Activated CD4-positive, alpha-beta T cell treated with anti-CD3 and anti-CD28 coated beads, Interleukin-2, amount 50 U/mL, for 16 hours (primary cell): ENCODE measurements around the gene TRA2B.

Experiments used
- DNase-seq: peaks from one replicate; pipeline ENCODE4 v3.0.0-alpha.2; 2020

TRA2B gene

GRCh38 chr3:185937689-185938374, at the start of gene TRA2B:
TRA2B (minus strand) TSS chr3:185938014; CDS start chr3:185937860, 154 bp downstream.
- DNase-seq = peak; percentile 99

- DNase-seq = no peak
These were observed 48.5 kb upstream of the TRA2B start for GRCh38 chr3:185986198-185986777.

GRCh38 chr3:185984203-185984602, 46.4 kb upstream of the TRA2B start:
- no peak for DNase-seq

DNA sequence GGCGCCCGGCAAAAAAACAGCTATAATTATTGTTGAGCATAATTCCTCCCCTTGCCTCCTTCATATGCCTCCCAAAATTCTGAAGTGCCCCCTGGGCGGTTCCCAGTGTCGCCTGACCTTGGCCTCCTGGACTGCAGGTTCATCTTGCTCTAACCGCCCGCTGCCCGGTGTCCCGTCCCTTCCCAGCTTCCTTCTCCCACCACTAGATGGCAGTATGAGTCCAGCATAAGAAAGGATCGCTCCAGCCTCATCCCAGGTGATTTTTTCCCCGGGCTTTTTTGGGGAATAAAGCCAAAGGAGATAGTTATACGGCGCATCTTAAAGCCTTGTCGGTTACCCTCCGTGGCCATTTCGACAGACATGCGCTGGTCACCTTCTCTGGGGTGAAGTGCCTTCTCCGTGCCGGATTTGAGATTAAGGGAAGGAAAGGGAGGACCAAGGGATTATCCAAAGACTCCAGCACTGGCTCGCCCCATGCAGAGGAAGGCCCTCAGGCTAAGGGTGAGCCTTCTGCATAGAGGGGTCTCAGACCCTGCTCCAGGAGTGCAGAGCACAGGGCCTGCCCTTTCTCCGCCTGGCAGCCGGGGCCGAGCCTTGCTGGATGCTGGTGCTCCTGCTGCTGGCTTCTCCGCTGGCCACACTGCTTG, 45.8 kb upstream of the TRA2B start:
- peak; percentile 68 for DNase-seq

DNA sequence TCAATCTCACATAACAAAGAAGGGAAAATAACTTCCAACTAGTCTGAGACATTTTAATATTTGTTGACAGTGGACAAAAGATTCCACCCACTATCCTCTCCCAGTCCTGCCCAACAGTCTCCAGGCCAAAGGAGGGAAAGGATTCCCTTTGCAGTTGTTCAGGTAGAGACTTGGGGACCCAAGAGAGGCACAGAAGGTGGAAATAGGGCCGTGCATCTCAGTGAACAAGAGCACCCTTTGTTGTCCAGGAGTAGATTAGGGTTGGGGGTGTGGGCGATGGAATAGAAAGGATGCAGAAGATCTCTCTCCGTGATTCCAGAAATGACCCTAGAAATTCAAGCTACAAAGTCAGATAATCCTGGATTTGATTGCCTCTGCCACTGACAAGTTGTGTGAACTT, 44.8 kb upstream of the TRA2B start:
- no peak for DNase-seq

GRCh38 chr3:185981621-185982020, 43.8 kb upstream of the TRA2B start:
- DNase-seq = no peak

DNA sequence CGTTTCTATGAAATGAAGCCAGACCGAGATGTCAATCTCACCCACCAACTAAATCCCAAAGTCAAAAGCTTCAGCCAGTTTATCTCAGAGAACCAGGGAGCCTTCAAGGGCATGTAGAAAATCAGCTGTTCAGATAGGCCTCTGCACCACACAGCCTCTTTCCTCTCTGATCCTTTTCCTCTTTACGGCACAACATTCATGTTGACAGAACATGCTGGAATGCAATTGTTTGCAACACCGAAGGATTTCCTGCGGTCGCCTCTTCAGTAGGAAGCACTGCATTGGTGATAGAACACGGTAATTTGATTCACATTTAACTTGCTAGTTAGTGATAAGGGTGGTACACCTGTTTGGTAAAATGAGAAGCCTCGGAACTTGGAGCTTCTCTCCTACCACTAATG, 41.9 kb upstream of the TRA2B start:
- DNase-seq = no peak

- no peak for DNase-seq
These were observed 40.7 kb upstream of the TRA2B start for GRCh38 chr3:185978516-185978915.

GRCh38 chr3:185977679-185978040, 39.8 kb upstream of the TRA2B start:
- DNase-seq = no peak

DNA sequence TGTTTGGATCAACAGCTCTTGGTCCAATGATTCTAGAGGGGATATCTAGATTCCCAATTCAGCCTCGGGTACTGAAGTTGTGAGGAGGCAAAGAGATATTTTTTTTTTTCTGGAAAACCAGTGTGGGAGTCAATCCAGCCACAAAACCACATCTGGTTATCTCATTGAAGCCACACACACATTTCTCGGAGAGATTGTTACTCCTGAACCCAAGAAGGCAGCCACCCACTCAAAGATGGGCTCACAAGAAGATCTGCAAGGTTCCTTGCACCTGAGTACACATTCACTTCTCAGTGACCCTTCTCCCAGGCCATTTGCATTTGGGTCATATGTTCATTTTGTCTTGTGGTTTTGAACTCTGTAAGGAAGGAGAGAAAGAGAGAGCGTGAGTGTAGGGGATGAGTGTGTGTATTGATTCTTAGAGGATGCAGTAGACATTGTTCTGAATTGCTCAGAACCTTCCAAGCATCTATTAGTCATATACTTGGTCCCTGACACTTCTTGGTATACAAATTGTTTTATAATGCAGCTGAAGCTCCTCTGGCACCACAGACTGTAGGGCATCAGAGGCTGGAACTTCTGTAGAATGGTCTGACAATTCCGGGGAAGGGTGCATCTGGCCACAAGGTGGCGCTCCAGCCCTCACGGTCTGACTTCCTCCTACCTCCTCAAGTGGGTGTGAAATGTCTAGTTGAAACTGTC, 39.3 kb upstream of the TRA2B start:
- peak; percentile 90 for DNase-seq

- DNase-seq = no peak
These were observed 38.3 kb upstream of the TRA2B start for GRCh38 chr3:185976100-185976499.

- no peak for DNase-seq
These were observed 33.8 kb upstream of the TRA2B start for GRCh38 chr3:185971579-185971978.

GRCh38 chr3:185968168-185968567, 30.4 kb upstream of the TRA2B start:
- DNase-seq = no peak

GRCh38 chr3:185966655-185967054, 28.8 kb upstream of the TRA2B start:
- DNase-seq = no peak

GRCh38 chr3:185965496-185965895, 27.7 kb upstream of the TRA2B start:
- DNase-seq = no peak

- DNase-seq = peak; percentile 5
These were observed 23.9 kb upstream of the TRA2B start for GRCh38 chr3:185961675-185962232.

DNA sequence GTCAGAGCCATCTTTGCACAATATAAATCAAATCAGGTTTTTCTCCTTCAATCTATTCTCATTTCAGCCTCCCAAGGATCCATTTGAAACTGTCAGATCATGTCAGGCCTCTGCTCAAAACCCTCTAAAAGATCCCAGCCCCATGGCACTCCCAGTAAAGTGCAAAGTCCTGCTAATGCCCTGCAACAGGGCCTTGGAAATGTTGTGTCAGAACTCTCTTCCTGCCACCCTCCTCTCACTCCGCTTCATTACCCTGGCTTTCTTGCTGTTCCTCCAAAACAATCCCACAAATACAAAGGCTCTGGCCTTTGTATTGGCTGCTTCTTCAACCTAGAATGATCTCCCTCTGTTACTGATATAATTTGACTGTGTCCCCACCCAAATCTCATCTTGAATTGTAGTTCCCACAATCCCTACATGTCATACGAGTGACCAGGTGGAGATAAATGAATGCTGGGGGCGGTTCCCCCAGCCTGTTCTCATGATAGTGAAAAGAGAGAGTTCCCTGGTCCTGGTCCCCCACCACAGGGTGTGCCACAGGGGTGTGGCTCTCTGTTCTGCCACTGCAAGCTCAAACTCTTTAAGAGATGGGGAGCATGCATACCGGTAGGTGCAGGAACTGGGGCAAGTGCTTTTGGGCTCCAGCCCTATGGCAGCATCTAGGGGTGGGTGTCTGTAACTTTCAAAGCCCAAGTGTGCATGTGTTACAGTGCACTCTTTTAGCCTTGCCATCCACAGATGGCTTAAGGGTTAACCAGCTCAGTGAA, 22.9 kb upstream of the TRA2B start:
- DNase-seq = no peak

- peak; percentile 31 for DNase-seq
These were observed 22.1 kb upstream of the TRA2B start for GRCh38 chr3:185959609-185960521.

DNA sequence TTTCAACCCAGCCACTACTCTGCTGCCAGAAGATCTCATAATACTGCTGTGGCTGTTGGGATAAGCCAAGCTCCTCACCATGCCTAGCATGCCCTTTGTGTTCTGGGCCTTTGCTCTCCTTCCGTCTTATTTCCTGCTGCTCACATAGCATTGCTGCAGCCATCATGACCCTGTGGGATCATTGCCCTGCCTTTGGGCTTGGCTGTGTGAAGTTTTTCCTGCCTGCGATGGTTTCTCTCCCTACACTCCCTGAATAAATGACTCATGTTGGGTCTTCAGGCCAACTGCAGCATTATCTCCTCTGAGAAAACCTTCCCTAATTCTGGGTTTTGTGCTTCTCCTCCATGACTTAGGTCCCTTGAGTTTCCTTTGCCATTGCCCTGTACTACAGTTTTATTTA, 20.8 kb upstream of the TRA2B start:
- no peak for DNase-seq

- no peak for DNase-seq
These were observed 18.4 kb upstream of the TRA2B start for GRCh38 chr3:185956244-185956643.

DNA sequence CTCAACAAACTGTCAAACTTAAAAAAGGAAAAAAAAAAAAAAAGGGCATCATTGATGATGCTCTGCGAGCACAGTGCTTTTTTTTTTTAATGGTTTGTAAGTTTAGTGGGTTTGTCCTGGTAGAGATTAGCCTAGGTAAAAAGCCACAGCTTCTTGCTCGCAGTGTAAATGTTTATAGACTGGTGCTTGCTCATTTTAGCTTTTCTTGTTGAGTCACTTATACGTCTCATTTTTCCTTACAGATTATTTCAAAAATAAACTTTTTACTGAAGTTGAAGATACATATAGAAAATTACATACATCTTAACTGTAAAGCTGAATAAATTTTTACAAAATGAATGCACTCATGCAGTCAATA, 16.5 kb upstream of the TRA2B start:
- no peak for DNase-seq

- DNase-seq = no peak
These were observed 12.9 kb upstream of the TRA2B start for GRCh38 chr3:185950728-185951127.
